ENCODE results near the gene DSC1.

Gene DSC1

GRCh38 chr18:31104444-31104843, 58.2 kb downstream of the DSC1 start:
- DNase-seq (ENCODE audit: low read depth, low spot score): no peak

DNA sequence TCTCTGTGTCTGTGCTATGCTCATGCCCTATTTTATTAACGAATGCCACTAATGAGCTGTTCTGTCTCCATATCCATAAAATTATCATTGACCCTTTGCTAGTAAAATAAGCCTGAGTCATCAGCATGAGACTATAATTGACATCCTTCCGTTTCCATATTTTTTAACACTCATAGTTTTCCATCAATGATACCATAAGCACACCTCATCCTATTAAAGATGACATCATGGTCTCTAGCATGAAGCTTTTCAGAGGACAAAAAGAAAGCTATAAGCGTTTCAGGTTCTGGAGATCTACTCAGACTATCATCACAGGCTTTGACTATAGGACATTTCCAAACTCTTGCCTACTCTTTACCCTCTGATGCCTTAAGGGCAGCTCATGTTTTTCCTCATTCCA, 59.2 kb downstream of the DSC1 start:
- DNase-seq (ENCODE audit: low read depth, low spot score): no peak

DNA sequence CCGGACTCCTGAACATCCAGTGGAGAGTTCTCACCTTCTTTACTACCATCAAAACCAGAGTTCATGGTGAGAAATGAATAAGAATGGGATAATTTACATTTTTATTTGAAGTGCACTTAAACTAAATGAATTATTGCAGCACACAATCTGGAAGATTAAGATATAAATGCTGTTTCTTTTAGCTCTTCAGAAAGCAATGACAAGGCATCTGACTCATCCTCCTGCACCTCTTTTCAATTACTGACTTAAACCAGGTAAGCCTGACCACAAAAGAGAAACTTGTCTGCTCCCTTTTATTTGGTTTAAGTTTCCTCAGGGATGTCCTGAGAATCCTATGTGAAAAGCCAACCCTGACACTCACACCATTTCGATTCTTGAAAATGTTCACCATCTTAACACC, 59.7 kb downstream of the DSC1 start:
- no peak for DNase-seq (ENCODE audit: low read depth, low spot score)

DNA sequence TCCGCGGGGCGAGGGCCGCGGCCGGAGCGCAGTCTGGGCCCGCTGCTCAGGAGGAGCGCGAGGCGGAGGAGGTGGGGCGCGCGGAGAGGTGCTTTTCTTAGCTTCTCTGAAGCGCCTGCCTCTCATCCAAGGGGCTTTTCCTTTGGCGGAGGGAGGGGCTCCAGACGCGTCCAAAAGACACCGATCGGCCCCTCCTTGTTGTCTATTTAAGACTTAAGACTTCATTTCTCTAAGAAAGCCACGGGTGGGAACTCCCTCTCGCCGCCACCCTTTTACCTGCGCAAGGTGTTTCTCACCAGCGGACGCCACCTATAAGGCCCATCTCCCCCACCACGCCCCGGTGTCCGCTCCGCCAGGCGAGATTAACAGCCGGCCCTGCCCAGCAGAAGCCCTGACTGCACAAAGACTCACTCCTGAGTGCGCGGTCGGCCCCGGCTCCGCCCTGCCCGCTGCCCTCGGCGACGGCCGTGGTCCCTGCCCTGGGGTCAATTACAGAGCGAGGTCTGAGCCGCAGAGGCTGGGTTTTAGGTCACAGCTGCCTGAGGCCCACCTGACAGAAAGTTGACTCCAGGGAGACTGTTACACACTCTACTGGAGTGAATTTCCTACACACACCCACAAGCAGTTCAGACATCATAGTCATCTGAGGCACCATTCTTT, 60.5 kb downstream of the DSC1 start, which contains the start of gene DSC2:
TSS of gene DSC2 (minus strand) at position 397 of the 660 bp plus-strand sequence. CDS start 450 bp downstream, outside the sequence.
- no peak for DNase-seq (ENCODE audit: low read depth, low spot score)

DNA sequence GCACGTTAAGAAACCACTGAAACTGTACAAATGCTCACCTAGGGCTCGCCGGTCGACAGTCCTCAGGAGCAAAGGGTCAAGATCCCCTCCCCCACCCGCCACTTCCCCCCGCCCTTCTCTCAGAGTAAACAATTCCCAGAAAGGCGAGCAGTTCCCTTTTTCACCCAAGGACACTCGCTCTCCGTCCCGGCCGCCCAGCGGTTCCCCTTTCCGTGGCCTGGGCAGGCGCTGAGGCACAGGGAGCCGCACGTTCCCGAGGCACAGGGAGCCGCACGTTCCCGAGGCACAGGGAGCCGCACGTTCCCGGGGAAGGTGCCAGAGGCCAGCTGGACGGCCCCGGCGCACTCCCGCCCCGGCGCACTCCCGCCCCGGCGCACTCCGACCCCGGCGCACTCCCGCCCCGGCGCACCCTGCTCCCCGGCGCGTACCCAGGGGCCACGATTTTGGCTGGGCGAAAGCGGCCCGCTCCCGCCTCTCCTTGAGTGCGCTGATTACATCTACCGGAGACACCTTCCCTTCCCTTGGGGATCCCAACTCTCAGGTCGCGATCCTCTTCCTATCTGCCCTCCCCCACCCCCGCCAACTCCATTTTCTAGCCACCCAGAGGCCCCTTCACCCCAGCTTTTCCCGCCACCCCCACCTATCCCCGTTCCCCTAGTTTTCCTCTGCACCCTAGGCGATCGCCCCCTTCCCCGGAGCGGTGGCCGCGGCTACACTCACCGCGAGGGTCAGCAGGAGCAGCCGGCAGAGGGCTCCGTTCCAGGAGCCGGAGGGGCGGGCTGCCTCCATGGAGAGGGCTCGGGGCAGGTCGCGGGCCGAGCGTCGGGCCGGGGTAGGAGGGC, 61.3 kb downstream of the DSC1 start:
- peak; percentile 70 for DNase-seq (ENCODE audit: low read depth, low spot score)

DNA sequence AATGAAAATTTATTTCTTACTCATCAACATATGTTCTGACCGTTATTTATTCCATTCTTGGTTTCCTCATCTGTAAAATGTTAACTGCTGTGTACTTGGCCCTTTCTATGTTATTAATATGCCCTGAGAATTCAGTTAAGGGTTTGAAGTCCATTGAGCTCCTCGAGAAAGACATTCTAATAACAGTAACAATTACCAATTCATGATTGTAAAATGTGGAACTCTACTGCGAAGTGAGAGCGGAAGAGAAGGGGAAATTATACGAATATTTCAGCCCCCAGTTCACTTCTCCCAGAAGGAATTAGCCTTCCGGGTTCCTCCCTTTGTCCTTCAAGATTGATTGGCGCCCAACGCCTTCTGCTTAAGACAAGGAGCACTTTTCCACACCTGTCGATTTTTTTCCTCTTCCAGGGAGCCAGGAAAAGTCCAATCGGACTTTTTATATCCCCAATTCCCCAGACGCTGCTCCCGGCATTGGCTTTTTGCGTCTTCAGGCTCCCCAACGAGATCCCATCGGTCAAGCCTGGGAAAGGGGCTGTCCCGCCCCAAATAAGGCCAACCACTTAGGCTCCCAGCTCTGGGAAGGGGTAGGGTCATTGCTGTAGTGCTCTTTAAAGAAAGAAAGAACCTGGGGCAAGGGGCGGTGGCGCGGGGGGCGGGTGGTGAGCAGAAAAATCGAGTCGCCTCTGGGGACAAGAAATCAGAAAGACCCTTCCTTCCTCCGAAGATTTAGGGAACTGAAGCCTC, 62.0 kb downstream of the DSC1 start:
- peak; percentile 40 for DNase-seq (ENCODE audit: low read depth, low spot score)

DNA sequence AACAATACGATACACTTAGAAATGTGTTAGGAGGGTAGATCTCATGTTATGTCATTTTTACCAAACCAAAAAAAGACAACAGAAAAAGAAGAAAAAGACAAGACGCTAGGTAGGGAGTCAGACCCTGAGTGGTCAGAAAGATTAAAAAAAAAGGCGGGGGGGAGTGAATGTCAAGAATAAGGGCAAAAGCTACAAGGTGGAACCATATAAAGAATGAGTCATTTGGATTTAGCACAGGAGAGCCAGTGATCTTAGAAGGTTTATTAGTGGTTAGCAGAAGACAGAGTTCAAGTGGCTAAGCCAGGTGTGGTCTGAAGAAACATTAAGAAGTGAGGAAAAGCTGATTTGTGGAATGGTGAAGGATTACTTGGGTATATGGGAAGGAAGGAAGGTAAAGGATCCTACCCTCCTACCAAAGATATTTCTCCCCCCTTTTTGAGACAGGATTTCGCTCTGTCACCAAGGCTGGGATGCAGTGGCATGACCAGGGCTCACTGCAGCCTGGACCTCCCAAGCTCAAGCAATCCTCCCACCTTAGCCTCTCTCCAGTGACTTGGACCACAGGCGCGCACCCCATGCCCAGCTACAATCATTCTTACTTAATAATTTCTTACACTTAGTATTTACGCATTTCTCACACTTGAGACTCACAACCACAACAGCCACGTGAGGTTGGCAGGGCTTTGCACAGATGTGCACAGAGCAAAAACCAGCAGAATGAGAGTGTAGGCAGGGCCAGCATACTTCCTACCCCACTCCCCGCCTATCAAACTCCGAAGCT, 63.0 kb downstream of the DSC1 start:
- no peak for DNase-seq (ENCODE audit: low read depth, low spot score)

DNA sequence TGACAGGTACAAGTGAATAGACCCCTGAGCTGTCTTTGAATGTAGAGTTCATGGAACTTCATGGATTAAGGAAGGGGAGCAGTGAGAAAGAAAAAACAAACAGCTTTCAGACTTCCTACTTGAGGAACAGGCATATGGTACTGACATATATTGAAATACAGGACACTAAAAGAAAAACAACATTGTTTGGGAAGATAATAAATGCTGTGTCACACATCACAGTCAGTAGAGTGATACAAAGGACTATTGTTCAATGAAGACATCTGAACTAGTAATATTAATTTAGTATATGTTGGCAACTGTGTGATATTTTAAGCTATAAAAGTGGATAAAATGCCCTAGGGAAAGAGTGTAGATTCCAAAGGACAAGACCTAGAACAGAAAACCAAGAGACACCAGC, 63.8 kb downstream of the DSC1 start:
- DNase-seq (ENCODE audit: low read depth, low spot score): no peak

DNA sequence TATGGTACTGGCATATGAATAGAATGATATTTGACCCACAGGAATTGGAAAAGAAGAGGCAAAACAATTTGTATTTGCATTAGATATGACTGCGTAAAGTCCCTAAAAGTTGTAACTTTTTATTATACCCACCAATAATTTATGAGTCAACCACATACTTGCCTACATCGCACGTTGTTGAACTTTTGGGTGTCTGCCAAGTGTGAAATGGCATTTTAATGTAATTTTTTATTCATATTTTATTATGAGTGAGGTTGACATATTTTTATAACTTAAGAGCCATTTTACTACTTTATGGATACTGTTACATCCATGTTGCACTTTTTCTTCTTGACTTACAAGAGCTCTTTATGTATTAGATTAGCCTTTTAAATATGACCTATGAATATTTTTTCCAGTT, 65.0 kb downstream of the DSC1 start:
- no peak for DNase-seq (ENCODE audit: low read depth, low spot score)

GRCh38 chr18:31093880-31094279, 68.8 kb downstream of the DSC1 start:
- no peak for DNase-seq (ENCODE audit: low read depth, low spot score)

- DNase-seq (ENCODE audit: low read depth, low spot score): no peak
These were observed 69.4 kb downstream of the DSC1 start for GRCh38 chr18:31093294-31093693.

DNA sequence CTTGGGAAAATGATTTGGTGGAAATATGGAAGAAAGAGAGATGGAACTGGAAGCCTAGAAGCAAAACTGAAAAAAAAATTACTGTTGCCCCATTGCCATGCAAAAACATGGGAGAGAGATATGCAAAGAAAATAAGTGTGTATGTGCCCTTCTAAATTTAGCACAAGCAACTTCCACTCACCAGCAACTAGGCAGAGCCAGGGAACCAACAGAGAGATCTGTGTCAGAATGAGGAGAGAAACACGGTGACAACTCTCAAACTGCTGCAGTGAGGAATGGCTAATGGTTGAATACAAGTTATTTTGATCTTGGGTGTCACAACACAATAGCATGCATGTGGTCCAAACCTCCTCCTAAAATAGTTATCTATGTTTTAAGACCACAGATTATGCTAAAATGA, 71.3 kb downstream of the DSC1 start:
- no peak for DNase-seq (ENCODE audit: low read depth, low spot score)

GRCh38 chr18:31088532-31088931, 74.1 kb downstream of the DSC1 start:
- DNase-seq (ENCODE audit: low read depth, low spot score): no peak

GRCh38 chr18:31079973-31080372, 82.7 kb downstream of the DSC1 start:
- DNase-seq (ENCODE audit: low read depth, low spot score): no peak

Data from astrocyte of the hippocampus (primary cell).